Activated gamma-delta T cell treated with Interleukin-2 at 50 U/mL for 16 hours (primary cell): Measurements from ENCODE around the gene DPYSL4.

Experiments
- DNase-seq: peaks from one replicate; pipeline ENCODE4 v3.0.0-alpha.2; 2020

Gene DPYSL4

GRCh38 chr10:132186488-132187429 is at the start of gene DPYSL4:
Gene DPYSL4 (plus strand): TSS chr10:132186948. CDS start chr10:132187064, 116 bp downstream.
- DNase-seq, result no peak

GRCh38 chr10:132137111-132138072 is 49.4 kb upstream of the DPYSL4 start:
- DNase-seq, result no peak

- DNase-seq, result no peak
Measured at GRCh38 chr10:132138133-132138532, 48.6 kb upstream of the DPYSL4 start.

GRCh38 chr10:132138596-132138995 is 48.2 kb upstream of the DPYSL4 start:
- DNase-seq, result no peak

- DNase-seq, result no peak
Measured at GRCh38 chr10:132139526-132139925, 47.2 kb upstream of the DPYSL4 start.

- DNase-seq, result no peak
Measured at GRCh38 chr10:132140167-132140925, 46.4 kb upstream of the DPYSL4 start.

- no peak for DNase-seq
Measured at GRCh38 chr10:132141076-132141475, 45.7 kb upstream of the DPYSL4 start.

- DNase-seq, result no peak
Measured at GRCh38 chr10:132141526-132142395, 45.0 kb upstream of the DPYSL4 start.

- peak; percentile 34 for DNase-seq
Measured at GRCh38 chr10:132142396-132143161, 44.2 kb upstream of the DPYSL4 start.

GRCh38 chr10:132143162-132143561 is 43.6 kb upstream of the DPYSL4 start:
- no peak for DNase-seq

GRCh38 chr10:132144086-132144485 is 42.7 kb upstream of the DPYSL4 start:
- no peak for DNase-seq

GRCh38 chr10:132145002-132145401 is 41.7 kb upstream of the DPYSL4 start:
- DNase-seq, result no peak

GRCh38 chr10:132145521-132146185 is 41.1 kb upstream of the DPYSL4 start:
- no peak for DNase-seq

- no peak for DNase-seq
Measured at GRCh38 chr10:132146271-132146671, 40.5 kb upstream of the DPYSL4 start.

GRCh38 chr10:132146941-132147915 is 39.5 kb upstream of the DPYSL4 start:
- no peak for DNase-seq

- no peak for DNase-seq
Measured at GRCh38 chr10:132148261-132149251, 38.2 kb upstream of the DPYSL4 start.

- no peak for DNase-seq
Measured at GRCh38 chr10:132149271-132149670, 37.5 kb upstream of the DPYSL4 start.

GRCh38 chr10:132149917-132150316 is 36.8 kb upstream of the DPYSL4 start:
- DNase-seq, result no peak
